ENCODE measurements around the gene SLC18A3. TPM values are rescaled to one million over a fixed set of nuclear protein-coding genes. Genes with fewer than 3 reads are reported as not detected.

The SLC18A3 gene
- total RNA-seq, 1 experiment from 2014 or later = 0.13 TPM

DNA sequence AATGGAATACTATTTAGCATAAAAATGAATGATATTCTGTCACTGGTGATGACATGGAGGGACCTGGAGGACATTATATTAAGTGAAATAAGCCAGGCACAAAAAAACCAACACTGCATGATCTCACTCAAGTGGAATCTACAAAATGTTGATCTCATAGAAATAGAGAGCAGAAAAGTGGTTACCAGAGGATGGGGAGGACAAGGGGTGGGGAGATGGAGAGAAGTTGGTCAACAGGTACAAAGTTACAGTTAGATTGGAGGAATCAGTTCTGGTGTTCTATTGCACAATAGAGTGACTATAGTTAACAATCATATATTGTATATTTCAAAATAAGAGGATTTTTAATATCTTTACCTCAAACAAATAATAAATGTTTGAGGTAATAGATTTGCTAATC, 24.7 kb upstream of the SLC18A3 start:
- no peaks in the 10 kb centered on the region for H3K27me3 Mint-ChIP-seq (ENCODE audit: low read depth)
- ChIA-PET CTCF (interaction anchor here (1.7 kb wide), 1 partner anchor 8 kb away, joined by 5 read pairs; no protein-coding TSS in a partner anchor), POLR2A (no interaction called here)
- H3K36me3 Mint-ChIP-seq = no peaks in the 10 kb centered on the region
- H3K27ac Mint-ChIP-seq = no peak overlapping the region
- TF ChIP-seq ZNF219 (CRISPR knock-in tag; IDR thresholded peaks at IDR 0.05; ENCODE audit: borderline replicate concordance) = no peak
- no peak for DNase-seq (ENCODE audit: low spot score)
- peaks cover 14% of the 10 kb centered on the region; the same call in 1 of the 2 replicates for H3K9me3 Mint-ChIP-seq
- ATAC-seq = no peak
- peaks cover 5% of the 10 kb centered on the region; the same call in 1 of the 2 replicates for H3K4me1 Mint-ChIP-seq
- H3K4me3 Mint-ChIP-seq = no peak overlapping the region

DNA sequence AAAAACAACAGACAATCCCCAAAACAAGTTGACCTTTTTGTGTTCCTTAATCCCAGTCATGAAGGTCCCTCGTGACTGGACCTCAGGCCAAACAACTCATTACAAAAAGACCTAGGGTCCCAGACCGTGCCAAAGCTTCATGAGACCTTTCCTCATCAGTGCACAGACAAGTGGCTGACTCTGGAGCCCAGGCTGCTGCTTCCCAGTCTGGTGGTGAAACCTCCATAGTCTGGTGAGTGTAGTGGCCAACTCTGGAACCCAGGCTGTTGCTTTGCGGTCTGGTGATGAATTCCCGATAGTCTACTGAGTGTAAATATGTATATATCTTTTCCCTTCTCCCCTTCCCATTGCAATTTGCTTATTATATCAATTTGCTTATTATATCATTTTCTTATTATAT, 22.1 kb upstream of the SLC18A3 start:
- Mint-ChIP-seq H3K9me3 (peaks cover 14% of the 10 kb centered on the region; the same call in 1 of the 2 replicates), H3K4me1 (peaks cover 5% of the 10 kb centered on the region; the same call in 1 of the 2 replicates), H3K4me3 (no peak overlapping the region), H3K27ac (no peak overlapping the region), H3K36me3 (no peaks in the 10 kb centered on the region), H3K27me3 (ENCODE audit: low read depth) (no peaks in the 10 kb centered on the region; the same call in 1 of the 2 replicates)
- CTCF ChIA-PET = no interaction called here
- TF ChIP-seq NR2C2 (CRISPR knock-in tag; IDR thresholded peaks at IDR 0.05) (no peak), NR3C1 (CRISPR knock-in tag; conservative IDR thresholded peaks at IDR 0.05; ENCODE audit: low read depth) (no peak), EMX1 (CRISPR knock-in tag; IDR thresholded peaks at IDR 0.05) (no peak), NFATC4 (CRISPR knock-in tag; IDR thresholded peaks at IDR 0.05) (no peak), NFE2L1 (CRISPR knock-in tag; IDR thresholded peaks at IDR 0.05) (no peak), ZNF232 (CRISPR knock-in tag; IDR thresholded peaks at IDR 0.05) (no peak), GRHL2 (CRISPR knock-in tag; IDR thresholded peaks at IDR 0.05; ENCODE audit: insufficient replicate concordance, severe bottlenecking) (no peak), FOXJ3 (CRISPR knock-in tag; IDR thresholded peaks at IDR 0.05; ENCODE audit: borderline replicate concordance) (no peak), CREM (CRISPR knock-in tag; IDR thresholded peaks at IDR 0.05) (no peak), ZNF121 (CRISPR knock-in tag; IDR thresholded peaks at IDR 0.05) (no peak), ZNF138 (CRISPR knock-in tag; conservative IDR thresholded peaks at IDR 0.05) (no peak), ZNF219 (CRISPR knock-in tag; IDR thresholded peaks at IDR 0.05; ENCODE audit: borderline replicate concordance) (no peak), TEAD4 (CRISPR knock-in tag; IDR thresholded peaks at IDR 0.05) (no peak), SOX15 (CRISPR knock-in tag; IDR thresholded peaks at IDR 0.05) (no peak), TCF7 (CRISPR knock-in tag; IDR thresholded peaks at IDR 0.05; ENCODE audit: low read depth) (no peak)
- TF ChIP-seq, protein P1, sequence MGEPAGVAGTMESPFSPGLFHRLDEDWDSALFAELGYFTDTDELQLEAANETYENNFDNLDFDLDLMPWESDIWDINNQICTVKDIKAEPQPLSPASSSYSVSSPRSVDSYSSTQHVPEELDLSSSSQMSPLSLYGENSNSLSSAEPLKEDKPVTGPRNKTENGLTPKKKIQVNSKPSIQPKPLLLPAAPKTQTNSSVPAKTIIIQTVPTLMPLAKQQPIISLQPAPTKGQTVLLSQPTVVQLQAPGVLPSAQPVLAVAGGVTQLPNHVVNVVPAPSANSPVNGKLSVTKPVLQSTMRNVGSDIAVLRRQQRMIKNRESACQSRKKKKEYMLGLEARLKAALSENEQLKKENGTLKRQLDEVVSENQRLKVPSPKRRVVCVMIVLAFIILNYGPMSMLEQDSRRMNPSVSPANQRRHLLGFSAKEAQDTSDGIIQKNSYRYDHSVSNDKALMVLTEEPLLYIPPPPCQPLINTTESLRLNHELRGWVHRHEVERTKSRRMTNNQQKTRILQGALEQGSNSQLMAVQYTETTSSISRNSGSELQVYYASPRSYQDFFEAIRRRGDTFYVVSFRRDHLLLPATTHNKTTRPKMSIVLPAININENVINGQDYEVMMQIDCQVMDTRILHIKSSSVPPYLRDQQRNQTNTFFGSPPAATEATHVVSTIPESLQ (CRISPR knock-in tag; IDR thresholded peaks at IDR 0.05) = no peak
- TF ChIP-seq, protein P2, sequence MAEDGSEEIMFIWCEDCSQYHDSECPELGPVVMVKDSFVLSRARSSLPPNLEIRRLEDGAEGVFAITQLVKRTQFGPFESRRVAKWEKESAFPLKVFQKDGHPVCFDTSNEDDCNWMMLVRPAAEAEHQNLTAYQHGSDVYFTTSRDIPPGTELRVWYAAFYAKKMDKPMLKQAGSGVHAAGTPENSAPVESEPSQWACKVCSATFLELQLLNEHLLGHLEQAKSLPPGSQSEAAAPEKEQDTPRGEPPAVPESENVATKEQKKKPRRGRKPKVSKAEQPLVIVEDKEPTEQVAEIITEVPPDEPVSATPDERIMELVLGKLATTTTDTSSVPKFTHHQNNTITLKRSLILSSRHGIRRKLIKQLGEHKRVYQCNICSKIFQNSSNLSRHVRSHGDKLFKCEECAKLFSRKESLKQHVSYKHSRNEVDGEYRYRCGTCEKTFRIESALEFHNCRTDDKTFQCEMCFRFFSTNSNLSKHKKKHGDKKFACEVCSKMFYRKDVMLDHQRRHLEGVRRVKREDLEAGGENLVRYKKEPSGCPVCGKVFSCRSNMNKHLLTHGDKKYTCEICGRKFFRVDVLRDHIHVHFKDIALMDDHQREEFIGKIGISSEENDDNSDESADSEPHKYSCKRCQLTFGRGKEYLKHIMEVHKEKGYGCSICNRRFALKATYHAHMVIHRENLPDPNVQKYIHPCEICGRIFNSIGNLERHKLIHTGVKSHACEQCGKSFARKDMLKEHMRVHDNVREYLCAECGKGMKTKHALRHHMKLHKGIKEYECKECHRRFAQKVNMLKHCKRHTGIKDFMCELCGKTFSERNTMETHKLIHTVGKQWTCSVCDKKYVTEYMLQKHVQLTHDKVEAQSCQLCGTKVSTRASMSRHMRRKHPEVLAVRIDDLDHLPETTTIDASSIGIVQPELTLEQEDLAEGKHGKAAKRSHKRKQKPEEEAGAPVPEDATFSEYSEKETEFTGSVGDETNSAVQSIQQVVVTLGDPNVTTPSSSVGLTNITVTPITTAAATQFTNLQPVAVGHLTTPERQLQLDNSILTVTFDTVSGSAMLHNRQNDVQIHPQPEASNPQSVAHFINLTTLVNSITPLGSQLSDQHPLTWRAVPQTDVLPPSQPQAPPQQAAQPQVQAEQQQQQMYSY (CRISPR knock-in tag; IDR thresholded peaks at IDR 0.05) = no peak
- TF ChIP-seq, protein P3, sequence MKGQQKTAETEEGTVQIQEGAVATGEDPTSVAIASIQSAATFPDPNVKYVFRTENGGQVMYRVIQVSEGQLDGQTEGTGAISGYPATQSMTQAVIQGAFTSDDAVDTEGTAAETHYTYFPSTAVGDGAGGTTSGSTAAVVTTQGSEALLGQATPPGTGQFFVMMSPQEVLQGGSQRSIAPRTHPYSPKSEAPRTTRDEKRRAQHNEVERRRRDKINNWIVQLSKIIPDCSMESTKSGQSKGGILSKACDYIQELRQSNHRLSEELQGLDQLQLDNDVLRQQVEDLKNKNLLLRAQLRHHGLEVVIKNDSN (CRISPR knock-in tag; IDR thresholded peaks at IDR 0.05) = no peak
- DNase-seq (ENCODE audit: low spot score) (no peak), ATAC-seq (no peak)
- POLR2A ChIA-PET = no interaction called here

Data from WTC11 (cell line).